HEK293 (cell line): ENCODE measurements around the gene LENEP.

Source experiments
- HOXA7 ChIP-seq: sonication (generic); formaldehyde crosslinking; IDR thresholded peaks from 2 replicates; pipeline ENCODE4 v1.8.1; 2022; ENCODE audit warnings: missing genetic modification reagents, borderline replicate concordance
- KLF16 ChIP-seq: fragments of 450-650 bp; formaldehyde crosslinking; IDR thresholded peaks from 2 replicates; pipeline ENCODE4 v1.5.1; 2017; ENCODE audit warnings: missing biosample characterization, missing genetic modification characterization
- SP3 ChIP-seq: fragments of 450-650 bp; formaldehyde crosslinking; IDR thresholded peaks from 2 replicates; pipeline ENCODE4 v1.5.1; 2016; ENCODE audit warnings: missing biosample characterization, missing genetic modification characterization
- WT1 ChIP-seq: fragments of 450-650 bp; formaldehyde crosslinking; IDR thresholded peaks from 2 replicates; pipeline ENCODE4 v1.5.1; 2016; ENCODE audit warnings: missing biosample characterization, missing genetic modification characterization
- ZNF10 ChIP-seq: fragments of 450-650 bp; formaldehyde crosslinking; IDR thresholded peaks from 2 replicates; pipeline ENCODE4 v1.5.1; 2017; ENCODE audit warnings: missing biosample characterization, missing genetic modification characterization
- ZNF121 ChIP-seq: fragments of 450-650 bp; formaldehyde crosslinking; IDR thresholded peaks from 2 replicates; pipeline ENCODE4 v1.5.1; 2016; ENCODE audit warnings: missing biosample characterization, missing genetic modification characterization
- ZNF175 ChIP-seq: fragments of 450-650 bp; formaldehyde crosslinking; IDR thresholded peaks from 2 replicates; pipeline ENCODE4 v1.5.1; 2016; ENCODE audit warnings: missing biosample characterization, missing genetic modification characterization
- ZNF19 ChIP-seq: fragments of 450-650 bp; formaldehyde crosslinking; IDR thresholded peaks from 2 replicates; pipeline ENCODE4; 2016; ENCODE audit warnings: missing biosample characterization, missing genetic modification characterization, low read depth
- ZNF23 ChIP-seq: fragments of 450-650 bp; formaldehyde crosslinking; IDR thresholded peaks from 2 replicates; pipeline ENCODE4 v1.5.1; 2016; ENCODE audit warnings: missing biosample characterization, missing genetic modification characterization, borderline replicate concordance
- ZNF302 ChIP-seq: fragments of 450-650 bp; formaldehyde crosslinking; IDR thresholded peaks from 2 replicates; pipeline ENCODE4 v1.5.1; 2016; ENCODE audit warnings: missing biosample characterization, missing genetic modification characterization, low read depth
- ZNF341 ChIP-seq: fragments of 450-650 bp; formaldehyde crosslinking; IDR thresholded peaks from 2 replicates; pipeline ENCODE4; 2016; ENCODE audit warnings: low read depth, missing biosample characterization, missing genetic modification characterization
- ZNF600 ChIP-seq: fragments of 450-650 bp; formaldehyde crosslinking; IDR thresholded peaks from 2 replicates; pipeline ENCODE4 v1.5.1; 2016; ENCODE audit warnings: missing biosample characterization, missing genetic modification characterization
- ZNF610 ChIP-seq: fragments of 450-650 bp; formaldehyde crosslinking; IDR thresholded peaks from 2 replicates; pipeline ENCODE4 v1.5.1; 2016; ENCODE audit warnings: missing biosample characterization, missing genetic modification characterization, borderline replicate concordance
- ZNF621 ChIP-seq: fragments of 450-650 bp; formaldehyde crosslinking; IDR thresholded peaks from 2 replicates; pipeline ENCODE4 v1.5.1; 2017; ENCODE audit warnings: missing biosample characterization, missing genetic modification characterization
- ZNF654 ChIP-seq: fragments of 450-650 bp; formaldehyde crosslinking; IDR thresholded peaks from 2 replicates; pipeline ENCODE4 v1.5.1; 2016; ENCODE audit warnings: low read depth, missing biosample characterization, missing genetic modification characterization
- ZNF837 ChIP-seq: fragments of 450-650 bp; formaldehyde crosslinking; IDR thresholded peaks from 2 replicates; pipeline ENCODE4 v1.5.1; 2016; ENCODE audit warnings: missing biosample characterization, missing genetic modification characterization
- TF ChIP-seq, protein P1 (sequence below): fragments of 450-650 bp; formaldehyde crosslinking; IDR thresholded peaks from 2 replicates; pipeline ENCODE4 v1.5.1; 2016; ENCODE audit warnings: missing biosample characterization, missing genetic modification characterization, borderline replicate concordance
- TF ChIP-seq, protein P2 (sequence below): fragments of 450-650 bp; formaldehyde crosslinking; IDR thresholded peaks from 2 replicates; pipeline ENCODE4 v1.5.1; 2016; ENCODE audit warnings: missing biosample characterization, missing genetic modification characterization
- TF ChIP-seq, protein P3 (sequence below): fragments of 450-650 bp; formaldehyde crosslinking; IDR thresholded peaks from 2 replicates; pipeline ENCODE4 v1.5.1; 2016; ENCODE audit warnings: missing biosample characterization, missing genetic modification characterization
- TF ChIP-seq, protein P4 (sequence below): fragments of 450-650 bp; formaldehyde crosslinking; IDR thresholded peaks from 2 replicates; pipeline ENCODE4 v1.5.1; 2016; ENCODE audit warnings: missing biosample characterization, missing genetic modification characterization
- TF ChIP-seq, protein P5 (sequence below): fragments of 450-650 bp; formaldehyde crosslinking; IDR thresholded peaks from 2 replicates; pipeline ENCODE4 v1.5.1; 2016; ENCODE audit warnings: missing biosample characterization, missing genetic modification characterization
- TF ChIP-seq, protein P6 (sequence below): fragments of 450-650 bp; formaldehyde crosslinking; IDR thresholded peaks from 2 replicates; pipeline ENCODE4 v1.5.1; 2016; ENCODE audit warnings: missing biosample characterization, missing genetic modification characterization
- TF ChIP-seq, protein P7 (sequence below): fragments of 450-650 bp; formaldehyde crosslinking; IDR thresholded peaks from 2 replicates; pipeline ENCODE4 v1.5.1; 2016; ENCODE audit warnings: missing biosample characterization, missing genetic modification characterization, low read depth

LENEP gene

DNA sequence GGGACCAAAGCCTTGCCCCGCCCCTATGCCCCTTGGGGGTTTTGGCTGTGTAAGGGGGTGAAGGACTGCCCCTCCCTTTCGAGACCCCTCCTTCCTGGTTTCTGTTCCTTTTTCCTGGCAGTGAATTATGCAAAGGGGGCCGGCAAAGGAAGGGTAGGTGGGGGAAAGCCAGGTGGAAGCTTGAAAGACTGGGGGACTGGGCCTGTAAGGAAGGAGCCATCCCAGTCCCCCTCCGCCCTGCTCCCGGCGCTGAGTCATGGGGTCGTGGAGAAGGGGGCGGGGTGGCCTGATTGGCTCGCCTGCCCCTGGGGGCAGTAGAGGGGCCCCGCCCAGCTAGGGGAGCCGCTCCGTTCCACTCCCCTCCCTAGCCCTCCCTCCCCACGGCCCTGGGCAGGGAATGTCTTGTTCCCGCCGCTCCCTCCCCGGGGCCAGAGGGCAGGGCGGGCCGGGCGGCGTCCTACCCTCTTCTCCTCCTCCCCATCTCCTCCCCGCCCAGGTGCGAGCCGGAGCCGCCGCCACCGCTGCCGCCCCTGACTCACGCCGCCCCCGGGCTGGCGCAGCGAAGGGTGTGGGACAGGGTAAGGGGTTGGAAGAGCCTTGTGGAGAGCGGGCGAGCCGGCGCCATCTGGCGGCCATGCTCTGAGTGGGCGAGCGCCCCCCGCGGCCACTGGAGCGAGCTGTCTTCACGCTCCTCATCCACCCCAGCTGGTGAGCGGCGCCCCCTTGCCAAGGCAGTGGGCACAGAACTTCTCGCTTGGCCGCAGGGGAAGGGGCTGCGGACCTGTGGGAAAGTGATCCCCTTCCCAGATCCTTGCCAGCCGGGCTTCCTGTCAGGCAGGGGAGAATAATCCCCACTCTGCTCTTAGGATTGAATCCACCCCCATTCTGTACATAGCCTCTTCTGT lies 23.9 kb downstream of the LENEP start (continued):
- TF ChIP-seq, protein P1, sequence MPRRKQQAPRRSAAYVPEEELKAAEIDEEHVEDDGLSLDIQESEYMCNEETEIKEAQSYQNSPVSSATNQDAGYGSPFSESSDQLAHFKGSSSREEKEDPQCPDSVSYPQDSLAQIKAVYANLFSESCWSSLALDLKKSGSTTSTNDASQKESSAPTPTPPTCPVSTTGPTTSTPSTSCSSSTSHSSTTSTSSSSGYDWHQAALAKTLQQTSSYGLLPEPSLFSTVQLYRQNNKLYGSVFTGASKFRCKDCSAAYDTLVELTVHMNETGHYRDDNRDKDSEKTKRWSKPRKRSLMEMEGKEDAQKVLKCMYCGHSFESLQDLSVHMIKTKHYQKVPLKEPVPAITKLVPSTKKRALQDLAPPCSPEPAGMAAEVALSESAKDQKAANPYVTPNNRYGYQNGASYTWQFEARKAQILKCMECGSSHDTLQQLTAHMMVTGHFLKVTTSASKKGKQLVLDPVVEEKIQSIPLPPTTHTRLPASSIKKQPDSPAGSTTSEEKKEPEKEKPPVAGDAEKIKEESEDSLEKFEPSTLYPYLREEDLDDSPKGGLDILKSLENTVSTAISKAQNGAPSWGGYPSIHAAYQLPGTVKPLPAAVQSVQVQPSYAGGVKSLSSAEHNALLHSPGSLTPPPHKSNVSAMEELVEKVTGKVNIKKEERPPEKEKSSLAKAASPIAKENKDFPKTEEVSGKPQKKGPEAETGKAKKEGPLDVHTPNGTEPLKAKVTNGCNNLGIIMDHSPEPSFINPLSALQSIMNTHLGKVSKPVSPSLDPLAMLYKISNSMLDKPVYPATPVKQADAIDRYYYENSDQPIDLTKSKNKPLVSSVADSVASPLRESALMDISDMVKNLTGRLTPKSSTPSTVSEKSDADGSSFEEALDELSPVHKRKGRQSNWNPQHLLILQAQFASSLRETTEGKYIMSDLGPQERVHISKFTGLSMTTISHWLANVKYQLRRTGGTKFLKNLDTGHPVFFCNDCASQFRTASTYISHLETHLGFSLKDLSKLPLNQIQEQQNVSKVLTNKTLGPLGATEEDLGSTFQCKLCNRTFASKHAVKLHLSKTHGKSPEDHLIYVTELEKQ (tag by site-specific recombination) = 0 out of 2 replicates have a peak, but pooled peaks have one; percentile 5
- no peak for TF ChIP-seq HOXA7 (CRISPR knock-in tag)
- no peak for TF ChIP-seq ZNF23
- TF ChIP-seq ZNF121 (tag by site-specific recombination) = peak; percentile 52; the same call in 1 of the 2 replicates
- peak; percentile 97 for TF ChIP-seq WT1
- 0 out of 2 replicates have a peak, but pooled peaks have one; percentile 23 for TF ChIP-seq ZNF302 (tag by site-specific recombination)
- TF ChIP-seq ZNF837 = no peak
- TF ChIP-seq SP3 = peak; percentile 97
- no peak for TF ChIP-seq ZNF19 (tag by site-specific recombination)
- TF ChIP-seq ZNF654 (tag by site-specific recombination) = no peak
- TF ChIP-seq, protein P2, sequence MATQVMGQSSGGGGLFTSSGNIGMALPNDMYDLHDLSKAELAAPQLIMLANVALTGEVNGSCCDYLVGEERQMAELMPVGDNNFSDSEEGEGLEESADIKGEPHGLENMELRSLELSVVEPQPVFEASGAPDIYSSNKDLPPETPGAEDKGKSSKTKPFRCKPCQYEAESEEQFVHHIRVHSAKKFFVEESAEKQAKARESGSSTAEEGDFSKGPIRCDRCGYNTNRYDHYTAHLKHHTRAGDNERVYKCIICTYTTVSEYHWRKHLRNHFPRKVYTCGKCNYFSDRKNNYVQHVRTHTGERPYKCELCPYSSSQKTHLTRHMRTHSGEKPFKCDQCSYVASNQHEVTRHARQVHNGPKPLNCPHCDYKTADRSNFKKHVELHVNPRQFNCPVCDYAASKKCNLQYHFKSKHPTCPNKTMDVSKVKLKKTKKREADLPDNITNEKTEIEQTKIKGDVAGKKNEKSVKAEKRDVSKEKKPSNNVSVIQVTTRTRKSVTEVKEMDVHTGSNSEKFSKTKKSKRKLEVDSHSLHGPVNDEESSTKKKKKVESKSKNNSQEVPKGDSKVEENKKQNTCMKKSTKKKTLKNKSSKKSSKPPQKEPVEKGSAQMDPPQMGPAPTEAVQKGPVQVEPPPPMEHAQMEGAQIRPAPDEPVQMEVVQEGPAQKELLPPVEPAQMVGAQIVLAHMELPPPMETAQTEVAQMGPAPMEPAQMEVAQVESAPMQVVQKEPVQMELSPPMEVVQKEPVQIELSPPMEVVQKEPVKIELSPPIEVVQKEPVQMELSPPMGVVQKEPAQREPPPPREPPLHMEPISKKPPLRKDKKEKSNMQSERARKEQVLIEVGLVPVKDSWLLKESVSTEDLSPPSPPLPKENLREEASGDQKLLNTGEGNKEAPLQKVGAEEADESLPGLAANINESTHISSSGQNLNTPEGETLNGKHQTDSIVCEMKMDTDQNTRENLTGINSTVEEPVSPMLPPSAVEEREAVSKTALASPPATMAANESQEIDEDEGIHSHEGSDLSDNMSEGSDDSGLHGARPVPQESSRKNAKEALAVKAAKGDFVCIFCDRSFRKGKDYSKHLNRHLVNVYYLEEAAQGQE (tag by site-specific recombination) = peak; percentile 61
- TF ChIP-seq, protein P3, sequence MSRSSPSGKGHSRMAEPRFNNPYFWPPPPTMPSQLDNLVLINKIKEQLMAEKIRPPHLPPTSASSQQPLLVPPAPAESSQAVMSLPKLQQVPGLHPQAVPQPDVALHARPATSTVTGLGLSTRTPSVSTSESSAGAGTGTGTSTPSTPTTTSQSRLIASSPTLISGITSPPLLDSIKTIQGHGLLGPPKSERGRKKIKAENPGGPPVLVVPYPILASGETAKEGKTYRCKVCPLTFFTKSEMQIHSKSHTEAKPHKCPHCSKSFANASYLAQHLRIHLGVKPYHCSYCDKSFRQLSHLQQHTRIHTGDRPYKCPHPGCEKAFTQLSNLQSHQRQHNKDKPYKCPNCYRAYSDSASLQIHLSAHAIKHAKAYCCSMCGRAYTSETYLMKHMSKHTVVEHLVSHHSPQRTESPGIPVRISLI (tag by site-specific recombination) = no peak
- no peak for TF ChIP-seq ZNF621 (tag by site-specific recombination)
- peak; percentile 54; the same call in 1 of the 2 replicates for TF ChIP-seq ZNF10 (tag by site-specific recombination)
- TF ChIP-seq ZNF175 (tag by site-specific recombination) = no peak
- TF ChIP-seq, protein P4, sequence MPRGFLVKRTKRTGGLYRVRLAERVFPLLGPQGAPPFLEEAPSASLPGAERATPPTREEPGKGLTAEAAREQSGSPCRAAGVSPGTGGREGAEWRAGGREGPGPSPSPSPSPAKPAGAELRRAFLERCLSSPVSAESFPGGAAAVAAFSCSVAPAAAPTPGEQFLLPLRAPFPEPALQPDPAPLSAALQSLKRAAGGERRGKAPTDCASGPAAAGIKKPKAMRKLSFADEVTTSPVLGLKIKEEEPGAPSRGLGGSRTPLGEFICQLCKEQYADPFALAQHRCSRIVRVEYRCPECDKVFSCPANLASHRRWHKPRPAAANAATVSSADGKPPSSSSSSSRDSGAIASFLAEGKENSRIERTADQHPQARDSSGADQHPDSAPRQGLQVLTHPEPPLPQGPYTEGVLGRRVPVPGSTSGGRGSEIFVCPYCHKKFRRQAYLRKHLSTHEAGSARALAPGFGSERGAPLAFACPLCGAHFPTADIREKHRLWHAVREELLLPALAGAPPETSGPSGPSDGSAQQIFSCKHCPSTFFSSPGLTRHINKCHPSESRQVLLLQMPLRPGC (tag by site-specific recombination) = peak; percentile 68
- TF ChIP-seq ZNF341 (tag by site-specific recombination) = peak; percentile 100
- TF ChIP-seq KLF16 (tag by site-specific recombination) = peak; percentile 96
- TF ChIP-seq, protein P5, sequence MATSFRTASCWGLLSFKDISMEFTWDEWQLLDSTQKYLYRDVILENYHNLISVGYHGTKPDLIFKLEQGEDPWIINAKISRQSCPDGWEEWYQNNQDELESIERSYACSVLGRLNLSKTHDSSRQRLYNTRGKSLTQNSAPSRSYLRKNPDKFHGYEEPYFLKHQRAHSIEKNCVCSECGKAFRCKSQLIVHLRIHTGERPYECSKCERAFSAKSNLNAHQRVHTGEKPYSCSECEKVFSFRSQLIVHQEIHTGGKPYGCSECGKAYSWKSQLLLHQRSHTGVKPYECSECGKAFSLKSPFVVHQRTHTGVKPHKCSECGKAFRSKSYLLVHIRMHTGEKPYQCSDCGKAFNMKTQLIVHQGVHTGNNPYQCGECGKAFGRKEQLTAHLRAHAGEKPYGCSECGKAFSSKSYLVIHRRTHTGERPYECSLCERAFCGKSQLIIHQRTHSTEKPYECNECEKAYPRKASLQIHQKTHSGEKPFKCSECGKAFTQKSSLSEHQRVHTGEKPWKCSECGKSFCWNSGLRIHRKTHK (tag by site-specific recombination) = no peak
- peak; percentile 98 for TF ChIP-seq ZNF610
- TF ChIP-seq ZNF600 (tag by site-specific recombination) = peak; percentile 100
- TF ChIP-seq, protein P6, sequence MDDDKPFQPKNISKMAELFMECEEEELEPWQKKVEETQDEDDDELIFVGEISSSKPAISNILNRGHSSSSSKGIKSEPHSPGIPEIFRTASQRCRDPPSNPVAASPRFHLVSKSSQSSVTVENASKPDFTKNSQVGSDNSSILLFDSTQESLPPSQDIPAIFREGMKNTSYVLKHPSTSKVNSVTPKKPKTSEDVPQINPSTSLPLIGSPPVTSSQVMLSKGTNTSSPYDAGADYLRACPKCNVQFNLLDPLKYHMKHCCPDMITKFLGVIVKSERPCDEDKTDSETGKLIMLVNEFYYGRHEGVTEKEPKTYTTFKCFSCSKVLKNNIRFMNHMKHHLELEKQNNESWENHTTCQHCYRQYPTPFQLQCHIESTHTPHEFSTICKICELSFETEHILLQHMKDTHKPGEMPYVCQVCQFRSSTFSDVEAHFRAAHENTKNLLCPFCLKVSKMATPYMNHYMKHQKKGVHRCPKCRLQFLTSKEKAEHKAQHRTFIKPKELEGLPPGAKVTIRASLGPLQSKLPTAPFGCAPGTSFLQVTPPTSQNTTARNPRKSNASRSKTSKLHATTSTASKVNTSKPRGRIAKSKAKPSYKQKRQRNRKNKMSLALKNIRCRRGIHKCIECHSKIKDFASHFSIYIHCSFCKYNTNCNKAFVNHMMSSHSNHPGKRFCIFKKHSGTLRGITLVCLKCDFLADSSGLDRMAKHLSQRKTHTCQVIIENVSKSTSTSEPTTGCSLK (tag by site-specific recombination) = no peak
- TF ChIP-seq, protein P7, sequence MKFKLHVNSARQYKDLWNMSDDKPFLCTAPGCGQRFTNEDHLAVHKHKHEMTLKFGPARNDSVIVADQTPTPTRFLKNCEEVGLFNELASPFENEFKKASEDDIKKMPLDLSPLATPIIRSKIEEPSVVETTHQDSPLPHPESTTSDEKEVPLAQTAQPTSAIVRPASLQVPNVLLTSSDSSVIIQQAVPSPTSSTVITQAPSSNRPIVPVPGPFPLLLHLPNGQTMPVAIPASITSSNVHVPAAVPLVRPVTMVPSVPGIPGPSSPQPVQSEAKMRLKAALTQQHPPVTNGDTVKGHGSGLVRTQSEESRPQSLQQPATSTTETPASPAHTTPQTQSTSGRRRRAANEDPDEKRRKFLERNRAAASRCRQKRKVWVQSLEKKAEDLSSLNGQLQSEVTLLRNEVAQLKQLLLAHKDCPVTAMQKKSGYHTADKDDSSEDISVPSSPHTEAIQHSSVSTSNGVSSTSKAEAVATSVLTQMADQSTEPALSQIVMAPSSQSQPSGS (tag by site-specific recombination) = no peak
